HepG2 (cell line): ENCODE data around the gene FGF19. TPM values are rescaled to one million over a fixed set of nuclear protein-coding genes. Genes with fewer than 3 reads are reported as not detected.

Experiments used
- EP300 ChIP-seq, 3 experiments: sonication (generic) in 1 of 3; formaldehyde crosslinking in 1 of 3; IDR thresholded peaks; 2 replicates each; pipeline versions ENCODE4 v1.5.1 to v1.6.1; 2011 to 2020; ENCODE audit warnings: low read depth in 2 of 3, low read length in 2 of 3, borderline replicate concordance in 1 of 3, improper control_type of control experiment in 1 of 3, mild to moderate bottlenecking in 1 of 3, missing genetic modification reagents in 1 of 3, moderate library complexity in 1 of 3
- FOXK2 ChIP-seq: fragments of 450-650 bp; IDR thresholded peaks from 2 replicates; pipeline ENCODE4 v1.6.1; 2016
- MEIS1 ChIP-seq: sonication (generic); formaldehyde crosslinking; IDR thresholded peaks from 2 replicates; pipeline ENCODE4 v1.9.0; 2021; ENCODE audit warnings: mild to moderate bottlenecking, missing genetic modification reagents, moderate library complexity, borderline replicate concordance
- RBFOX2 ChIP-seq: fragments of 200-400 bp; formaldehyde crosslinking; IDR thresholded peaks from 2 replicates; pipeline ENCODE4 v1.6.1; 2017; ENCODE audit warnings: low read depth, mild to moderate bottlenecking, low read length
- RFX5 ChIP-seq: IDR thresholded peaks from 2 replicates; pipeline ENCODE4 v1.6.1; 2011; ENCODE audit warnings: low read depth, low read length, improper control_type of control experiment
- U2AF1 ChIP-seq: fragments of 200-400 bp; formaldehyde crosslinking; optimal IDR thresholded peaks from 2 replicates; pipeline ENCODE3; 2017; ENCODE audit warnings: mild to moderate bottlenecking, low read depth, low read length
- ZBTB40 ChIP-seq, 2 experiments: fragments of 450-650 bp in 1 of 2; sonication (generic) in 1 of 2; formaldehyde crosslinking in 1 of 2; IDR thresholded peaks; 2 replicates each; pipeline versions ENCODE4 v1.6.1 to v1.8.0; 2016 to 2022; ENCODE audit warnings: antibody characterized with exemption in 1 of 2, mild to moderate bottlenecking in 1 of 2, missing genetic modification reagents in 1 of 2
- ZNF501 ChIP-seq: sonication (generic); formaldehyde crosslinking; IDR thresholded peaks from 2 replicates; pipeline ENCODE4 v1.5.1; 2020; ENCODE audit warnings: mild to moderate bottlenecking, moderate library complexity, missing genetic modification reagents
- ZNF747 ChIP-seq: sonication (generic); formaldehyde crosslinking; IDR thresholded peaks from 2 replicates; pipeline ENCODE4 v1.8.1; 2023; ENCODE audit warnings: missing genetic modification reagents, mild to moderate bottlenecking, borderline replicate concordance
- ZNF776 ChIP-seq: sonication (generic); formaldehyde crosslinking; IDR thresholded peaks from 2 replicates; pipeline ENCODE4 v1.4.0; 2020; ENCODE audit warnings: mild to moderate bottlenecking, missing genetic modification reagents
- polyA plus RNA-seq, 8 experiments: library from polyadenylated mRNA; depleted of rRNA in 3 of 8; stranded (reverse) in 7 of 8; unstranded in 1 of 8; fragments of >200 nt; fragmentation: Illumina TruSeq in 4 of 8; extraction: Trizol in 4 of 8; gene quantifications; 2 replicates each; pipeline versions ENCODE4 v1.2.1 to v1.2.3, GENCODE V29; 2011 to 2016; ENCODE audit warnings: low read depth in 4 of 8, missing spikeins in 1 of 8, mixed read lengths in 1 of 8; ENCODE audit not compliant: insufficient read depth in 1 of 8
- total RNA-seq, 5 experiments: library from RNA; depleted of rRNA; stranded (reverse); fragments of >200 nt; fragmentation: Illumina TruSeq; extraction: Trizol; gene quantifications; 2 replicates each; pipeline ENCODE4 v1.2.3, GENCODE V29; 2016; ENCODE audit warnings: low read depth in 1 of 5
- TF ChIP-seq, protein P1 (sequence below): sonication (generic); formaldehyde crosslinking; IDR thresholded peaks from 2 replicates; pipeline ENCODE4 v1.5.1; 2020; ENCODE audit warnings: mild to moderate bottlenecking, missing genetic modification reagents, moderate library complexity
- TF ChIP-seq, protein P2 (sequence below): sonication (generic); formaldehyde crosslinking; IDR thresholded peaks from 2 replicates; pipeline ENCODE4 v1.8.0; 2022; ENCODE audit warnings: mild to moderate bottlenecking, missing genetic modification reagents, borderline replicate concordance

Gene FGF19
- total and polyA plus RNA-seq, 2 of the 13 experiments (the other 11 are each of a cell fraction or from before 2014, with no cell fraction given), result 0.07 TPM; not detected in 1

DNA sequence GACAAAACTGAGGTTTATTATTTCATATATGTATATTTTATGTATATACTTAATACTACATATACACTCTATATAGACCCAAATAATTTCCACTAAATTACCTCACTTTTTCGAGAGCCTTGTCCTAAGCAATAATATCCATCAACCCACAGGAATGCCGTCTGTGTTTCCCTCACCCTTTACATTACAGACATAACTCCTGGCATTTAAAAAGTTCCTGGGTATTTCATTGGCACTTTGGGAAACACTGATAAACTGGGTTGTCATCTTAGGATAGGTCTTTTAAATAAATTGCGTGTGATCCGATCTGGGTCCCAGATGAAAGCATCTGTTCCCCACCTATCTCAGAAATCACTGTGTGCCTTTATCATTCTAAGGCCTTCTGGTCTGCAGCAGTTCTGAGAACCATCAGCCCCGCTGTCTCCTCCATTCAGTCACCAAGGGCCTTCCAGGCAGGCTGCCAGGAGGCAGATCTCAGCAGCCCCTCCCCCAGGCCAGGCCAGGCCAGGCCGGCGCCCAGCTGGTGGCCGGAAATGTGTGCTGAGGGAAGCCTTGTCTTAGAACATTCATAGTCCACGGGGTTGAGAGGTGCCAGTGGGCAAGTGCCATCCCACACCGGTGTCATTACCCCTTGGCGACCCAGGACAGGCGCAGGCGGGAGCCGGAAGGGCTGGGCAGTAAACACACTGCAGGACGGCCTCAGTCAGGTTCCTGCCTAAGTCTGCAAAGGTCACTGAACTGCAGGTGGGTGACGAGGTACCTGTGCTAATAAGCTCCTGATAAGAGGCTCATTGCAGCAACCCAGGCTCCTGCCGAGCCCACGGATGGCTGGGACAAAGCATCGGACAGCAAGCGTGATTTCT, 3.3 kb downstream of the FGF19 start (continued):
- TF ChIP-seq, protein P1, sequence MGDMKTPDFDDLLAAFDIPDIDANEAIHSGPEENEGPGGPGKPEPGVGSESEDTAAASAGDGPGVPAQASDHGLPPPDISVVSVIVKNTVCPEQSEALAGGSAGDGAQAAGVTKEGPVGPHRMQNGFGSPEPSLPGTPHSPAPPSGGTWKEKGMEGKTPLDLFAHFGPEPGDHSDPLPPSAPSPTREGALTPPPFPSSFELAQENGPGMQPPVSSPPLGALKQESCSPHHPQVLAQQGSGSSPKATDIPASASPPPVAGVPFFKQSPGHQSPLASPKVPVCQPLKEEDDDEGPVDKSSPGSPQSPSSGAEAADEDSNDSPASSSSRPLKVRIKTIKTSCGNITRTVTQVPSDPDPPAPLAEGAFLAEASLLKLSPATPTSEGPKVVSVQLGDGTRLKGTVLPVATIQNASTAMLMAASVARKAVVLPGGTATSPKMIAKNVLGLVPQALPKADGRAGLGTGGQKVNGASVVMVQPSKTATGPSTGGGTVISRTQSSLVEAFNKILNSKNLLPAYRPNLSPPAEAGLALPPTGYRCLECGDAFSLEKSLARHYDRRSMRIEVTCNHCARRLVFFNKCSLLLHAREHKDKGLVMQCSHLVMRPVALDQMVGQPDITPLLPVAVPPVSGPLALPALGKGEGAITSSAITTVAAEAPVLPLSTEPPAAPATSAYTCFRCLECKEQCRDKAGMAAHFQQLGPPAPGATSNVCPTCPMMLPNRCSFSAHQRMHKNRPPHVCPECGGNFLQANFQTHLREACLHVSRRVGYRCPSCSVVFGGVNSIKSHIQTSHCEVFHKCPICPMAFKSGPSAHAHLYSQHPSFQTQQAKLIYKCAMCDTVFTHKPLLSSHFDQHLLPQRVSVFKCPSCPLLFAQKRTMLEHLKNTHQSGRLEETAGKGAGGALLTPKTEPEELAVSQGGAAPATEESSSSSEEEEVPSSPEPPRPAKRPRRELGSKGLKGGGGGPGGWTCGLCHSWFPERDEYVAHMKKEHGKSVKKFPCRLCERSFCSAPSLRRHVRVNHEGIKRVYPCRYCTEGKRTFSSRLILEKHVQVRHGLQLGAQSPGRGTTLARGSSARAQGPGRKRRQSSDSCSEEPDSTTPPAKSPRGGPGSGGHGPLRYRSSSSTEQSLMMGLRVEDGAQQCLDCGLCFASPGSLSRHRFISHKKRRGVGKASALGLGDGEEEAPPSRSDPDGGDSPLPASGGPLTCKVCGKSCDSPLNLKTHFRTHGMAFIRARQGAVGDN (CRISPR knock-in tag), result peak; percentile 86
- no peak for TF ChIP-seq ZNF776 (CRISPR knock-in tag)
- 0 out of 2 replicates have a peak, but pooled peaks have one; percentile 37 for TF ChIP-seq RBFOX2
- no peak for TF ChIP-seq ZBTB40 (IDR thresholded peaks at IDR 0.05)
- TF ChIP-seq ZBTB40 (CRISPR knock-in tag; IDR thresholded peaks at IDR 0.05), result no peak
- no peak for TF ChIP-seq U2AF1
- TF ChIP-seq ZNF747 (CRISPR knock-in tag), result no peak
- no peak; a peak in 1 of 4 replicates for TF ChIP-seq EP300 (IDR thresholded peaks at IDR 0.05; ENCODE audit: low read depth in 2 of 2, low read length in 2 of 2)
- TF ChIP-seq EP300 (CRISPR knock-in tag; IDR thresholded peaks at IDR 0.05; ENCODE audit: borderline replicate concordance), result peak; percentile 56; the same call in 1 of the 2 replicates
- TF ChIP-seq, protein P2, sequence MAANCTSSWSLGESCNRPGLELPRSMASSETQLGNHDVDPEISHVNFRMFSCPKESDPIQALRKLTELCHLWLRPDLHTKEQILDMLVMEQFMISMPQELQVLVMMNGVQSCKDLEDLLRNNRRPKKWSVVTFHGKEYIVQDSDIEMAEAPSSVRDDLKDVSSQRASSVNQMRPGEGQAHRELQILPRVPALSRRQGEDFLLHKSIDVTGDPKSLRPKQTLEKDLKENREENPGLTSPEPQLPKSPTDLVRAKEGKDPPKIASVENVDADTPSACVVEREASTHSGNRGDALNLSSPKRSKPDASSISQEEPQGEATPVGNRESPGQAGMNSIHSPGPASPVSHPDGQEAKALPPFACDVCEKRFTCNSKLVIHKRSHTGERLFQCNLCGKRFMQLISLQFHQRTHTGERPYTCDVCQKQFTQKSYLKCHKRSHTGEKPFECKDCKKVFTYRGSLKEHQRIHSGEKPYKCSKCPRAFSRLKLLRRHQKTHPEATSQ (CRISPR knock-in tag), result no peak
- TF ChIP-seq ZNF501, result no peak
- TF ChIP-seq MEIS1 (CRISPR knock-in tag), result no peak
- TF ChIP-seq RFX5, result no peak
- TF ChIP-seq FOXK2, result no peak
